LNCAP (cell line): ENCODE measurements around the gene LRFN2.

Source experiments
- TF ChIP-seq, protein P1 (sequence below): fragments of 450-650 bp; IDR thresholded peaks from 2 replicates; pipeline ENCODE4 v1.5.1; 2017; ENCODE audit warnings: mild to moderate bottlenecking

The LRFN2 gene

DNA sequence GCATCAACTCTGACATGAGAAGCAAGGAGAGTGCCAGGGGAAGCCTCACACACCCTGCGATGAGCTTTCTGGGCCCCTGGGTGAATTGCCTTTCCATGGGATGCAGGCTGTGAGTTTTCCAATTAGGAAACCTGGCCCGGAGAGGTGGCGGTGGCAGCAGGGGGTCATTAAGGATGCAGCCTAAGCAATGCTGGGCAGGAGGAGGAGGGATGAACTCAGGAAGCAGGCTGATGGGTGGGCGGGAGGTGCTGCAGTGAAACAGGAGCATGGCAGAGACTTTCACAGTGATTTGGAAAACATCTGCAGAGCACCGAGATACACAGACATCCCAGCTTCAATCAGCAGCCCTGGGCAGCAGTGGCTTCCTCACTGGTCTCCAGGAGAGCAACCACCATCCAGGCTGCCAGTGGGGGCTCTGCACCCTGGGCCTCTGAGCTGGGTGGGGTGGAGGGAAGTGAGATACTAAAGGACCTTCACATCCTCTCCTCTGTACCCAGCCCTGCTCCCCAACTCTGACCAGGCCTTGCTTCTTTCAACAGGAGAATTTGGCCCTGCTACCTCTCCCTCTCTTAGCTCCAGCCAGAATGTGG lies 44.9 kb downstream of the LRFN2 start:
- TF ChIP-seq, protein P1, sequence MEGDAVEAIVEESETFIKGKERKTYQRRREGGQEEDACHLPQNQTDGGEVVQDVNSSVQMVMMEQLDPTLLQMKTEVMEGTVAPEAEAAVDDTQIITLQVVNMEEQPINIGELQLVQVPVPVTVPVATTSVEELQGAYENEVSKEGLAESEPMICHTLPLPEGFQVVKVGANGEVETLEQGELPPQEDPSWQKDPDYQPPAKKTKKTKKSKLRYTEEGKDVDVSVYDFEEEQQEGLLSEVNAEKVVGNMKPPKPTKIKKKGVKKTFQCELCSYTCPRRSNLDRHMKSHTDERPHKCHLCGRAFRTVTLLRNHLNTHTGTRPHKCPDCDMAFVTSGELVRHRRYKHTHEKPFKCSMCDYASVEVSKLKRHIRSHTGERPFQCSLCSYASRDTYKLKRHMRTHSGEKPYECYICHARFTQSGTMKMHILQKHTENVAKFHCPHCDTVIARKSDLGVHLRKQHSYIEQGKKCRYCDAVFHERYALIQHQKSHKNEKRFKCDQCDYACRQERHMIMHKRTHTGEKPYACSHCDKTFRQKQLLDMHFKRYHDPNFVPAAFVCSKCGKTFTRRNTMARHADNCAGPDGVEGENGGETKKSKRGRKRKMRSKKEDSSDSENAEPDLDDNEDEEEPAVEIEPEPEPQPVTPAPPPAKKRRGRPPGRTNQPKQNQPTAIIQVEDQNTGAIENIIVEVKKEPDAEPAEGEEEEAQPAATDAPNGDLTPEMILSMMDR = no peak

DNA sequence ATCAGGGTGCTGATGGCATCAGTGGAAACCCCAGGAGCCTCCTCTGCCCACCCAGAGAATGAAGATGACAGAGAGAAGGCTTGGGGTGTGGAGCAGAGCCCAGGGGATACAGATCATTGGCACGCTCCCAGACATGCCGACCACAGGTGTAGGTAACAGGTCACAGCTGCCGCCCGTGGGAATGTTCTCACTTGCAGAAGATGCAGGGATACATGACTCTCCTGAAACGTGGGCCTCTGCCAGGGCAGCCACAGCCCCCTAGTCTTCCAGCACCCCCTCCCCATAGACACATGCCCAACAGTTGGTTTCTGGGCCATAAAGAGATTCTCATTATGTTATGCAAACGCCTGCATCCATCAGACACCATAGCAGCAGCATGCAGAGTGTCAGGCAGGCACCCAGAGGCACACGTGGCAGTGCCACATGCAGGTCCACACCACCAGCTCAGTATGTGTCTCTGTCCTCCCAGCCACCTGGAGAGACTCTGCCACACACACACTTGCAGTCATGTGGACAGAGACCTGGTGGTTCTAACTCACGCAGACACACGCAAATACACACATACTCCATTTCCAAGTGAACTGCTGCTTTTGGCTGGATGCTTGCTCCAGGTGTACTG lies 45.5 kb downstream of the LRFN2 start:
- TF ChIP-seq, protein P1 = no peak

DNA sequence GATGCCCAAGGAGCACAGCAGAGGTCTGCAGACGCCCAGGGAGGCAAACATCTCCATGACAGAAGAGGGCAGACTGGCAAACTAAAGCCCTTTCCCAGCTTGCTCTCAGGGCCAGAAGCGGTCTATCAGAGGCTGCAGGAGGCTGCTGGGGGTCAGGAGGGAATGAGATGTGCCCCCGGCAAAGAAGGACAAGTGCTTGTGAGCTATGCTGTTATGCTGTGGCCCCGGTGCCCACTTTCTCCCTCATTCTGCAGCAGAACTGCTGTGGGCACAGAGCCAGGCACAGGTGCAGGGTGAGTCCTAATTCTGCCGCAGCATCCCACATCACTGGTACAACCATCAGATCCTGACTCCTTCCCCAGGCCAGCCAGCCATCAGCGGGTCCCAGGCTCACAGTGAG lies 46.4 kb downstream of the LRFN2 start:
- TF ChIP-seq, protein P1 = no peak

DNA sequence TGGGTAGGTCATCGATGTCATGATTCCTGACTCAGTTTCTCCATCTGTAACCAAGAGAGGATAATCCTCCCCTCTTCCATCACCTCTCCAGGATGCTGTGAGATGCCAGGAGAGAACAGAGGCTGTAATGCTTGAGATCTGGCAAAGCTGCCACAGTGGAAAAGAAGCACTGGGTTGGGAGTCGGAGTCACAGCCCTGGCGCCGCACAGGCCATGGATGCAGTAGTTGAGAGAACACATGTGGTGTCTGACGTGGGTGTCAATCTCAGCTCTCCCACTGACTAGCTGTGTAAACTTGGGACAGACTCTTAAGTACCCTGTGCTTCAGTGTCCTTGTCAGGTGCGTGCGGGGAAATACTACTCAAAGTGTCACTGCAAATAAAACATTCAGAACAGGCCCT lies 47.3 kb downstream of the LRFN2 start:
- TF ChIP-seq, protein P1 = no peak

DNA sequence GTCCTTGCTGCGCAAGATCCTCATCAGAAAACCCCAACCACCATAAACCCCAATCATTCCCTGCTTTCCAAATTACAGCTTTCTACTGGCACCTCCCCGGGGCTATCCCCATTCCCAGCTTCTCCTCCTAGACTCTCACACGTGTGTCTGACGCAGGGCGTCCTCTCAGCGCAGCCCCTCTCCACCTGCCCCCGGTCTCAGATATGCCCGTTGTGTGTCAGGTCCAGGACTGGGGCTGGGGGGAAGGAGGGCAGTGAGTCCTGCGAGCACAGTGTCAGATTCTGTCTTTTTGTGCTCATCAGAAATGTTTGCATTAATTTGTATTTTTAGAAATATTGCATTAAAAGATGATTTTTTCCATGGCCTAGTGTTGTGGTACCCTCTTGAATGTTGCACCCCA lies 48.6 kb downstream of the LRFN2 start:
- TF ChIP-seq, protein P1 = no peak

DNA sequence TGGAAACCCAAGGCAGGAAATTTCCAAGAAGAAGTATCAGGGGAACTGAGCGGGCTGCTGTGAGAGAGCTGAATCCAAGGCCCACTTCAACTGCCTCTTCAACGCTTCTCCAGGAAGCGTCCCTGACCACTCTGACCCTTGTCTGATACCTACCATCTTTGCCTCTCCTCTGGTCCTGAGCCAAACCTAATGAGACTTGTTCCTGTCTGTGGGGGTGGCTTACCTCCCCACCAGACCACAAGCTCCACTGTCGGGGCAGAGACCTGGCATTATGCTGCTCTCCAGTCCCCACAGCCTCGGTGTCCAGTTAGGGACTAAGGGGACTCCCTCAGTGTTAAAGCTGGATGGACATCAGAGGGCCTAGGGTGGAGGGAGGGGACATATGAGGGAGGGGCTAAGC lies 49.7 kb downstream of the LRFN2 start:
- TF ChIP-seq, protein P1 = no peak

DNA sequence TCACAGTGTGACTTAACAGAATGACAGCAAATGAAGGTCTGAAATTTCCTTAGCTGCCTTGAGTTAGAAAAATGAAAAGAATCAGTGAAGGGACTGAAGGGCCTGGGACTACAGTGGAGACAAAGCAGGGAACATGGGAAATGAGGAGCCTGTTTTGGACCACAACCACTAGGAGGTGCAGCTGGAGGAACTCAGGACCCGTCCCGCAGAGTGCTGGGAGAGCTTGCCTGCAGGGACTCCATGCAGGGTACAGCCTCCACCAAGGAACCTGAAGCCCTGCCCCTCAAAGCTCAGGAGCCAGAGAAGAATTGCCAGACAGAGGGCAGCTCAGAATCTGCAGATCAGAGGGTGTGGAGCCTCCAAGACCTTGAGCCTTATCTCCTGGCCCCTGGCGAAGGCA lies 50.7 kb downstream of the LRFN2 start:
- TF ChIP-seq, protein P1 = peak; percentile 22; the same call in 1 of the 2 replicates
